Colonic mucosa (tissue), 4 donors: ENCODE data around the gene PADI3. TPM values are rescaled to one million over a fixed set of nuclear protein-coding genes. Genes with fewer than 3 reads are reported as not detected.

Source experiments
- DNase-seq: peaks from one replicate; pipeline ENCODE4 v3.0.0-alpha.2; 2020
- H3K27ac ChIP-seq: fragments of 200-600 bp; one replicate; pipeline ENCODE4 v1.8.0; 2021
- H3K27me3 ChIP-seq: fragments of 200-600 bp; one replicate; pipeline ENCODE4 v1.8.0; 2021
- H3K36me3 ChIP-seq: fragments of 200-600 bp; one replicate; pipeline ENCODE4 v1.8.0; 2021
- H3K4me1 ChIP-seq: fragments of 200-600 bp; one replicate; pipeline ENCODE4 v1.8.0; 2021; ENCODE audit warnings: mild to moderate bottlenecking
- H3K4me3 ChIP-seq: fragments of 200-600 bp; one replicate; pipeline ENCODE4 v1.8.0; 2021
- H3K9ac ChIP-seq, 2 donors: one replicate each; pipeline ENCODE4 v1.7.0; 2013; ENCODE audit warnings: control low read depth in 2 of 2, low read depth in 2 of 2, low read length in 2 of 2
- H3K9me3 ChIP-seq: fragments of 200-600 bp; one replicate; pipeline ENCODE4 v1.8.0; 2021
- intact Hi-C: fragments of 100-400 bp; cut with DNase I; formaldehyde crosslinking; loops from one replicate; pipeline ENCODE4 v1.14.1; 2022
- total RNA-seq, 2 donors: library from RNA; stranded (reverse); fragmentation: NEBNext Ultra II Directional in 1 of 2; extraction: Animal tissue kit (Norgen Biotek cat#: 25700) in 1 of 2; gene quantifications; one replicate each; pipeline ENCODE4 v1.2.1, GENCODE V29; 2021
- TF ChIP-seq, protein P1 (sequence below): fragments of 200-600 bp; IDR thresholded peaks from one replicate; pipeline ENCODE4 v1.8.0; 2022; ENCODE audit warnings: antibody characterized with exemption, mild to moderate bottlenecking
- donor health status: healthy.
- donor health status: DM: no; HTN: no; CAD: no.
- donor health status: DM: no; HTN: no; CAD: no.

The PADI3 gene
- total RNA-seq, 2 donors from 2014 or later: 0.13 TPM; not detected in 1

DNA sequence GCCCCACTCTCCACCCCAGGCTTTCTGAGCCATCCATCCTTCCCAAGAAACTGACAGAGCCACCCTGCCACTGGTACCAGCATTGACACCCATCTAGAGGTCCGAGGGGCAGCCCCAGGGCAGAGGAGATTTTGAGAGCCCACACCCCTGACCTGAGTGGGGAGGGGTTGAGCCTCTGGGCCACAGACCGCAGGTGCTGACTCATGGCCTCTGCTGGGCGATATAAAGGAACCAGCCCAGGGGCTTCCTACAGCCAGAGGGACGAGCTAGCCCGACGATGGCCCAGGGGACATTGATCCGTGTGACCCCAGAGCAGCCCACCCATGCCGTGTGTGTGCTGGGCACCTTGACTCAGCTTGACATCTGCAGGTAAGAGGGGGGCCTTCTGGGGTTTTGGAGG lies 59.0 kb downstream of the PADI3 start, which contains the start of gene PADI4:
Gene PADI4, plus strand, starts transcription at position 252 of the 400 bp plus-strand sequence. Its CDS starts 26 bp downstream, at position 278.
- intact Hi-C loops: no loop called here

DNA sequence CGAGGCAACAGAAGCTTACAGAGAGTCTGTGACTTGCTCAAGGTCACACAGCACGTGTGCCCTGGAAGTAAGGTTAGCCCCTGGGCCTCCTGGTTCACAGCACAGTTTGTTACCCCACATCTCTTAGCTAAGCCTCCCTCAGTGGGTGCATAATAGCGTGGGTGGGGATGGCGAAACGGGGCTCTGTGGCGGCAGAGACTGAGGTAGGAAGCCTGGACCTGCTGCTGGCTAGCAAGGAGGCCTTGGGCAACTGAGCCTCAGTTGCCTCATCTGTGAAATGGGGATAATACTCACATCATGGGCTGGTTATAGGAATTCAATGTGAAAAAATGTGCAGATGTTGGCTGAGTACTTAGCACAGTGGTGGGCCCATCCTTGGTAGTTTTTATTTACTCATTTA lies 59.7 kb downstream of the PADI3 start:
- H3K27me3 ChIP-seq: no peaks in the 10 kb centered on the region
- H3K27ac ChIP-seq: no peak overlapping the region
- no peak overlapping the region for H3K4me3 ChIP-seq
- H3K9me3 ChIP-seq: no peaks in the 10 kb centered on the region
- no peak for DNase-seq
- intact Hi-C loops: no loop called here
- no peak overlapping the region for H3K9ac ChIP-seq
- no peaks in the 10 kb centered on the region for H3K4me1 ChIP-seq
- H3K36me3 ChIP-seq: no peaks in the 10 kb centered on the region
- TF ChIP-seq, protein P1, sequence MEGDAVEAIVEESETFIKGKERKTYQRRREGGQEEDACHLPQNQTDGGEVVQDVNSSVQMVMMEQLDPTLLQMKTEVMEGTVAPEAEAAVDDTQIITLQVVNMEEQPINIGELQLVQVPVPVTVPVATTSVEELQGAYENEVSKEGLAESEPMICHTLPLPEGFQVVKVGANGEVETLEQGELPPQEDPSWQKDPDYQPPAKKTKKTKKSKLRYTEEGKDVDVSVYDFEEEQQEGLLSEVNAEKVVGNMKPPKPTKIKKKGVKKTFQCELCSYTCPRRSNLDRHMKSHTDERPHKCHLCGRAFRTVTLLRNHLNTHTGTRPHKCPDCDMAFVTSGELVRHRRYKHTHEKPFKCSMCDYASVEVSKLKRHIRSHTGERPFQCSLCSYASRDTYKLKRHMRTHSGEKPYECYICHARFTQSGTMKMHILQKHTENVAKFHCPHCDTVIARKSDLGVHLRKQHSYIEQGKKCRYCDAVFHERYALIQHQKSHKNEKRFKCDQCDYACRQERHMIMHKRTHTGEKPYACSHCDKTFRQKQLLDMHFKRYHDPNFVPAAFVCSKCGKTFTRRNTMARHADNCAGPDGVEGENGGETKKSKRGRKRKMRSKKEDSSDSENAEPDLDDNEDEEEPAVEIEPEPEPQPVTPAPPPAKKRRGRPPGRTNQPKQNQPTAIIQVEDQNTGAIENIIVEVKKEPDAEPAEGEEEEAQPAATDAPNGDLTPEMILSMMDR: no peak

More for the DNA sequence above, 59.0 kb downstream of the PADI3 start, which contains the start of gene PADI4:
- no peaks in the 10 kb centered on the region for H3K36me3 ChIP-seq
- no peaks in the 10 kb centered on the region for H3K9me3 ChIP-seq
- no peak within 1 kb of the TSS for H3K4me3 ChIP-seq
- no peaks in the 10 kb centered on the region for H3K27me3 ChIP-seq
- no peak within 1 kb of the TSS for H3K9ac ChIP-seq
- no peak within 1 kb of the TSS for H3K27ac ChIP-seq
- no peaks in the 10 kb centered on the region for H3K4me1 ChIP-seq
- TF ChIP-seq, protein P1: no peak
- DNase-seq: no peak

DNA sequence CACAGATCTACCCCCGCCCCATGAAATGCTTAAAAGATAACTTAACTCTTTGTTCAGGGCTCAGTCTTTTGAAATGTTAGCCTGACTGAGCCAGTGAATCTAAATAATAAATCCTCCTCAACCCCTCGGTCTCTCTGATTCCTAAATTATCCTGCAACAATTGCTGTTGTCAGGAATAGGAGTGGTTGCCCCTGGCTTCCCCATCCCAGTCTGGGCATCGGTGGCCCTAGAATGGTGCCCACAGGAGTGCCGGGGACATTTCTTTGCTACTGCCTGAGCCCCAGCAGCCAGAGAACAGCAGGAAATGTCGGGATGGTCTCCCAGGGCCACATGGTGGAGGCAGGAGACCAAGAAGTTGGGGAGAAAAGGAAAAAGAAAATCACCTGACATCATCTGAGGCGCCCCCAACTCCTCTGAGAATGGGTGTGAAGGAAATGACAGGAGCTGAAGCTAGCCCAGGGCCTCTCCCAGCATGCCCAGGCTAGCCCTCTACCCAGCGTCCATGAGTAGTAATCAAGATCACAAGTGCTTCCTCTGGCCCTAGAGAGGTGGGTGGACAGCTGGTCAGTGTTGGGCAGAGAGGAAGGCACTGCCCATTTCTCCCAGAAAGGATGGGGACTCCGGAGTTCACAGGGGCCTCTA lies 60.6 kb downstream of the PADI3 start:
- Histone ChIP-seq H3K27me3 (no peaks in the 10 kb centered on the region), H3K9ac (no peak overlapping the region), H3K9me3 (no peaks in the 10 kb centered on the region), H3K36me3 (no peaks in the 10 kb centered on the region), H3K4me1 (no peaks in the 10 kb centered on the region), H3K27ac (no peak overlapping the region), H3K4me3 (no peak overlapping the region)
- intact Hi-C loops: no loop called here
- no peak for DNase-seq
- TF ChIP-seq, protein P1: no peak

DNA sequence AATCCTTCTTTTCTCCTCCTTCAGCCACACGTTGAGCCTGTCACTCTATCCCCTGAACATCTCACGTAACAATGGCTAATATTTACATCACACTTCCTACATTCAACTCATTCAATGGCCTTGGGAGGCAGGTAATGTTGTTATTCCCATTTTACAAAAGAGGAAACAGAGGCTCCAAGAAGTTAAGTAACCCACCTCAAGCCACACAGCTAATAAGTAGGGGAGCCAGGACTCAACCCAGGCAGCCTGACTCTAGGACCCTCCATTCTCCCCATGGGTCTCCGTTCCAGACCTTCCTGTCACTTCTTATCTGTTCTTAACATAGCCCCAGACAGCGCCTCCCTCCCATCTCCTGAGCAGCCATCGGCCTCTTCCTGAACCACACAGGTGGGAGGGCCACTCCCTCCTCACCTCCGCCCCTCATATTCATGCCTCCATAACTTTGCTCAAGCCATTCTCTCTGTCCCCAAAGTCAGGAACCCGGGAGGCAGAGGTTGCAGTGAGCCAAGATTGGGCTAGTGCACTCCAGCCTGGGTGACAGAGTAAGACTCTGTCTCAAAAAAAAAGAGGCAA lies 61.3 kb downstream of the PADI3 start:
- no peak overlapping the region for H3K27ac ChIP-seq
- intact Hi-C loops: no loop called here
- H3K27me3 ChIP-seq: no peaks in the 10 kb centered on the region
- TF ChIP-seq, protein P1: no peak
- no peaks in the 10 kb centered on the region for H3K36me3 ChIP-seq
- H3K9ac ChIP-seq: no peak overlapping the region
- no peak overlapping the region for H3K4me3 ChIP-seq
- no peaks in the 10 kb centered on the region for H3K9me3 ChIP-seq
- H3K4me1 ChIP-seq: no peaks in the 10 kb centered on the region
- no peak for DNase-seq

DNA sequence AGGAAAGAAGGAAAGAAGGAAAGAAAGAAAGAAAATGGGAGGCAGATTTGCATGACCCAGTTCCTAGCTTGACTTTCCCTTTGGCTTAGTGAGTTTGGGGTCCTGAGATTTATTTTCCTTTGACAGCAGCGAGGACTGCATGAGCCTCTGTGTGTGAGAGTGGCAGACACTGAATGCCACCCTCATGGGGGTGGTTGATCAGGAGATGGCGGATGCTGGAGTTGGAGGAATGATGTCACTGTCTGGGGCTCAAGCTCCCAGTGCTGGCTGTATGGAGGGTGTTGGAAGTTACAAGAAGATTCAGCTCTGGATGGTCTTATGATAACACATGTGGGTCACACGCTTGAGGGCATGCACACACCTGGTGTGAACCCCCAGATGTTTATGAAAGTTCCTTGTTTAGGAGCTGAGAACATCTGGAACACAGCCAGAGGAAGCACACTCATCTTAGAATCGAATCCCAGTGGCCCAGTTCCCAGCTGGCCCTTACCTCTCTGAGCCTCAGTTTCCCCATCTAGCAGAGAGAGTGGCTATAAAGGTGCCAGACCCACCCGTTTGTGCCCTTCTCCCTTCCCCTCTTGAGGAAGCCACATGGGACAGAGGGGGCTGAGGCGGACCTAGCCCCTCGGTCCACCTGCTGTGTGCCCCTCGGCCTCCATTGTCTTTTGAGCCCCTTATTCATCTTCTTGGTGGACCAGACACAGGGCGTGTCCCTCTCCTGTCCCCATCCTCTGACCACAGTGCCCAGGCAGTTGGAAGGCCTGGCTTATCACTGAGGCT lies 64.8 kb downstream of the PADI3 start:
- no peaks in the 10 kb centered on the region for H3K36me3 ChIP-seq
- H3K9ac ChIP-seq: no peak overlapping the region
- H3K27me3 ChIP-seq: no peaks in the 10 kb centered on the region
- intact Hi-C loops: no loop called here
- no peak overlapping the region for H3K27ac ChIP-seq
- no peak for DNase-seq
- TF ChIP-seq, protein P1: no peak
- H3K9me3 ChIP-seq: no peaks in the 10 kb centered on the region
- H3K4me3 ChIP-seq: no peak overlapping the region
- no peaks in the 10 kb centered on the region for H3K4me1 ChIP-seq
